Heart left ventricle (tissue), 16 donors: ENCODE data around the gene TECR. TPM values are rescaled to one million over a fixed set of nuclear protein-coding genes. Genes with fewer than 3 reads are reported as not detected.

Experiments
- ATAC-seq, 4 donors: fragments of 200-7000 bp; cut with Tn5 transposase; one replicate each; pipeline ENCODE4 v1.9.1; 2020 to 2022; ENCODE audit warnings: moderate library complexity in 4 of 4, mild to moderate bottlenecking in 3 of 4, moderate number of reproducible peaks in 1 of 4
- DNase-seq, 5 donors: peaks; one replicate each; pipeline ENCODE4 v3.0.0-alpha.2; 2020
- H3K27ac ChIP-seq, 12 donors: fragments of 200-600 bp; sonication (generic) in 4 of 12; one replicate each; pipeline versions ENCODE4 v1.5.0 to v1.8.0; 2016 to 2022; ENCODE audit warnings: mild to moderate bottlenecking in 2 of 12
- H3K27me3 ChIP-seq, 9 donors: fragments of 200-600 bp; sonication (generic) in 2 of 9; one replicate each; pipeline versions ENCODE4 v1.5.1 to v1.8.0; 2016 to 2022; ENCODE audit warnings: mild to moderate bottlenecking in 3 of 9
- H3K36me3 ChIP-seq, 9 donors: fragments of 200-600 bp; sonication (generic) in 2 of 9; one replicate each; pipeline versions ENCODE4 v1.5.0 to v1.8.0; 2018 to 2022; ENCODE audit warnings: mild to moderate bottlenecking in 2 of 9
- H3K4me1 ChIP-seq, 12 donors: fragments of 200-600 bp; sonication (generic) in 4 of 12; one replicate each; pipeline versions ENCODE4 v1.5.0 to v1.8.0; 2016 to 2022; ENCODE audit warnings: mild to moderate bottlenecking in 3 of 12
- H3K4me3 ChIP-seq, 12 donors: fragments of 200-600 bp; sonication (generic) in 4 of 12; one replicate each; pipeline versions ENCODE4 v1.5.0 to v1.8.0; 2017 to 2022; ENCODE audit warnings: mild to moderate bottlenecking in 9 of 12, moderate library complexity in 4 of 12
- H3K9me3 ChIP-seq, 12 donors: fragments of 200-600 bp; sonication (generic) in 4 of 12; one replicate each; pipeline versions ENCODE4 v1.5.0 to v1.8.0; 2016 to 2022; ENCODE audit warnings: mild to moderate bottlenecking in 1 of 12
- CTCF ChIP-seq, 12 donors: fragments of 200-600 bp; sonication (generic) in 4 of 12; IDR thresholded peaks; one replicate each; pipeline versions ENCODE4 v1.5.0 to v1.8.0; 2018 to 2022; ENCODE audit warnings: antibody characterized with exemption in 12 of 12, mild to moderate bottlenecking in 5 of 12
- POLR2A ChIP-seq, 2 donors: fragments of 450-650 bp; IDR thresholded peaks; one replicate each; pipeline ENCODE4 v1.6.1; 2017; ENCODE audit warnings: antibody characterized with exemption in 2 of 2, mild to moderate bottlenecking in 2 of 2, moderate library complexity in 2 of 2
- WGBS, 4 donors: extraction: QIAGEN DNeasy Blood & Tissue Kit in 2 of 4; methylation state at CpG; one replicate each; pipeline versions ENCODE4 v1.1.5 to v1.1.7; 2013 to 2018; 5-methylcytosine and 5-hydroxymethylcytosine counted together
- intact Hi-C, 10 donors: fragments of 100-400 bp; cut with DNase I; formaldehyde crosslinking; loops; one replicate each; pipeline versions ENCODE4 v1.11.1 to v1.14.2; 2022
- polyA plus RNA-seq, 2 donors: library from polyadenylated mRNA; stranded (reverse); fragments of 200-250 nt; gene quantifications; one replicate each; pipeline ENCODE4 v1.2.3, GENCODE V29; 2013
- total RNA-seq, 9 donors: library from RNA; depleted of rRNA in 2 of 9; stranded (reverse); fragments of >200 nt in 2 of 9; fragmentation: NEBNext Ultra II Directional in 3 of 9; extraction: Animal tissue kit (Norgen Biotek cat#: 25700) in 3 of 9; gene quantifications; one replicate each; pipeline versions ENCODE4 v1.1.0 to v1.2.4, GENCODE V29; 2016 to 2023
- donor health status: ischemic (EF 13 %, LVEDD 7.1; RV severe dilation, severe dysfunction).
- donor health status: healthy with polysubstance abuse.
- donor health status: DM: no; HTN: yes; CAD: no.
- donor health status: DM: no; HTN: no; CAD: no.
- donor health status: ischemic (EF 25% LVEDD 6.9; RV normal size, moderate dysfunction).
- donor health status: ischemic (EF 25% LVEDD 5.7; RV mildly dilated, moderate dysfunction).
- donor health status: healthy.
- donor health status: DM: yes; HTN: yes; CAD: no.
- donor health status: ischemic (EF 35%, LVEDD 5.7; RV mildly dilated, moderate dysfunction).
- donor health status: nonischemic (EF 11% LVEDD 7.7; RV severe dilation, severe dysfunction).
- donor health status: DM: yes; HTN: yes; CAD: no.
- donor health status: PGD.
- donor health status: ischemic (EF 29% LVEDD 5.4; RV normal size, mild dysfunction).
- donor health status: nonischemic (EF 23%, LVEDD 6.1; RV moderate dilation, normal function).

TECR gene
- total and polyA plus RNA-seq, 11 donors, result 48.1 to 102 (median 71.7) TPM

DNA sequence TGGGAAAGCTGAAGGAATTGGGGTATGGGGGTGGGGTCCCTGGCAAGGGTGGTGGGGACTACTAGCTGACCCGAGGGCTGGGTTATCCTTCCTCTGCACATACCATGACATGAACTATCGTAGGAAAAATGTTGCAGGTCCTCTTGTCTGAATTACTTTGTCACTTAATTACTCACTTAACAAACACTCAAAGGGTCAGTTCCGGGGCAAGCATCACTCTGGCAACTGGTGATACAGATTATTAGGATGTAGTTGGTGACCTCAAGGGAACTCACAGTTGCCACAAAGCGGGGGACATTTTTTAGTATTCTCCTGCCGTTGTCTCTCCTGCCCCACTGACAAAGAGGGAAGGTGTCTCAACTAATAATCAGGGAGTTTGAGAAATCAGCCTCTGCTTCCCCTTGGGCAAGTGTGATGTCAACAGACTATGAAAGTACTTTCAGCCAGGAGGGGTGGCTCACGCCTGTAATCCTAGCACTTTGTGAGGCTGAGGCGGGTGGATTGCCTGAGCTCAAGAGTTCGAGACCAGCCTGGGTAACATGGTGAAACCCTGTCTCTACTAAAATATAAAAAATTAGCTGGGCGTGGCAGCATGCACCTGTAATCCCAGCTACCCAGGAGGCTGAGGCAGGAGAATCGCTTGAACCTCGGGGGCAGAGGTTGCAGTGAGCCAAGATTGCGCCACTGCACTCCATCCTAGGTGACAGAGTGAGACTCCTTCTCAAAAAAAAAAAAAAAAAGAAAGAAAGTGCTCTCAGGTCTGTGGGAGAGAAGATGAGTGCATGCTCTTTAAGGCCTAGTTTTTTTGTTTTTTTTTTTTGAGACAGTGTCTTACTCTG lies 21.5 kb upstream of the TECR start:
- no peak for DNase-seq
- ATAC-seq, result no peak
- Histone ChIP-seq H3K4me3 (no peak overlapping the region), H3K27me3 (no peaks in the 10 kb centered on the region), H3K4me1 (peaks cover 0 to 30% (median 3%) of the 10 kb centered on the region in 12 donors), H3K9me3 (no peaks in the 10 kb centered on the region), H3K27ac (peak overlapping the region in 1 of 12 donors; percentile 17), H3K36me3 (no peaks in the 10 kb centered on the region)
- TF ChIP-seq POLR2A (IDR thresholded peaks at IDR 0.05), result no peak
- no peak for TF ChIP-seq CTCF (IDR thresholded peaks at IDR 0.05)
- 70 to 74% (median 71%) methylated on average over 12 of the region's 12 CpGs for WGBS, 4 donors
- intact Hi-C loops, result no loop called here

GRCh38 chr19:14510311-14511228 lies 18.8 kb upstream of the TECR start:
- Histone ChIP-seq H3K4me3 (peak overlapping the region in 6 of 12 donors; percentile 1 to 24 (median 20)), H3K9me3 (no peaks in the 10 kb centered on the region), H3K27ac (peak overlapping the region in 10 of 12 donors; percentile 7 to 73 (median 42)), H3K4me1 (peaks cover 0 to 43% (median 23%) of the 10 kb centered on the region in 12 donors), H3K27me3 (no peaks in the 10 kb centered on the region), H3K36me3 (peaks cover 2 to 25% (median 17%) of the 10 kb centered on the region in 9 donors)
- TF ChIP-seq CTCF (IDR thresholded peaks at IDR 0.05), result no peak
- TF ChIP-seq POLR2A (IDR thresholded peaks at IDR 0.05), result no peak
- intact Hi-C loops, result no loop called here
- 65 to 73% (median 67%) methylated on average over 22 of the region's 22 CpGs for WGBS, 4 donors
- peak in 1 of 5 donors; percentile 63 for DNase-seq
- peak; percentile 29 to 59 (median 53) for ATAC-seq

DNA sequence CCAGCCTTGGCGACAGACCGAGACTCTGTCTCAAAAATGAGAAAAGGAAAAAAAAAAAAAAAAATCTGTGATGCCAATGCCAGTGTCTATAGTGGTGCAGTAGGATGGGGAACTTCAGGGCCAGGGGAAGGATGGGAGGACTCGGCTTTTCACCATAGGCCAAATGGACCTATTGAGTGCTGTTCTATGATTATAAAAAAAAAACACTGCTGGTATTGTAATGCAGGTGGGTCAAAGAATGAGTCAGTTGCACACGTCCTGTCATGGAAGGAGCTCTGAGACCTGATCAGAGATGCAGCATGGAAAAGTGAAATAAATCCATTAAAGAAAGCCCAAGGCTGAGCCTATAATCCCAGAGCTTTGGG lies 18.2 kb upstream of the TECR start:
- 88 to 92% (median 91%) methylated on average over 4 of the region's 4 CpGs for WGBS, 4 donors
- Histone ChIP-seq H3K4me1 (peaks cover 0 to 49% (median 29%) of the 10 kb centered on the region in 12 donors), H3K4me3 (peak overlapping the region in 2 of 12 donors; percentile 23), H3K27me3 (no peaks in the 10 kb centered on the region), H3K9me3 (no peaks in the 10 kb centered on the region), H3K27ac (peak overlapping the region in 6 of 12 donors; percentile 7 to 73 (median 56)), H3K36me3 (peaks cover 2 to 32% (median 23%) of the 10 kb centered on the region in 9 donors)
- ATAC-seq (no peak), DNase-seq (no peak)
- intact Hi-C loops, result no loop called here
- TF ChIP-seq CTCF (IDR thresholded peaks at IDR 0.05), result no peak
- no peak for TF ChIP-seq POLR2A (IDR thresholded peaks at IDR 0.05)
